HG03520 (cell line): Measurements from ENCODE around the gene PHPT1.
"Not testable (repeated sequence)": the region's sequence is repeated elsewhere in the genome, so short reads cannot be mapped to it uniquely, and the experiment has no call there.

Source experiments
- ATAC-seq: cut with Tn5 transposase; IDR thresholded peaks from one replicate; pipeline ENCODE4 v1.9.1; 2021; ENCODE audit warnings: mild to moderate bottlenecking, moderate library complexity; ENCODE audit not compliant: unreplicated experiment

The PHPT1 gene

DNA sequence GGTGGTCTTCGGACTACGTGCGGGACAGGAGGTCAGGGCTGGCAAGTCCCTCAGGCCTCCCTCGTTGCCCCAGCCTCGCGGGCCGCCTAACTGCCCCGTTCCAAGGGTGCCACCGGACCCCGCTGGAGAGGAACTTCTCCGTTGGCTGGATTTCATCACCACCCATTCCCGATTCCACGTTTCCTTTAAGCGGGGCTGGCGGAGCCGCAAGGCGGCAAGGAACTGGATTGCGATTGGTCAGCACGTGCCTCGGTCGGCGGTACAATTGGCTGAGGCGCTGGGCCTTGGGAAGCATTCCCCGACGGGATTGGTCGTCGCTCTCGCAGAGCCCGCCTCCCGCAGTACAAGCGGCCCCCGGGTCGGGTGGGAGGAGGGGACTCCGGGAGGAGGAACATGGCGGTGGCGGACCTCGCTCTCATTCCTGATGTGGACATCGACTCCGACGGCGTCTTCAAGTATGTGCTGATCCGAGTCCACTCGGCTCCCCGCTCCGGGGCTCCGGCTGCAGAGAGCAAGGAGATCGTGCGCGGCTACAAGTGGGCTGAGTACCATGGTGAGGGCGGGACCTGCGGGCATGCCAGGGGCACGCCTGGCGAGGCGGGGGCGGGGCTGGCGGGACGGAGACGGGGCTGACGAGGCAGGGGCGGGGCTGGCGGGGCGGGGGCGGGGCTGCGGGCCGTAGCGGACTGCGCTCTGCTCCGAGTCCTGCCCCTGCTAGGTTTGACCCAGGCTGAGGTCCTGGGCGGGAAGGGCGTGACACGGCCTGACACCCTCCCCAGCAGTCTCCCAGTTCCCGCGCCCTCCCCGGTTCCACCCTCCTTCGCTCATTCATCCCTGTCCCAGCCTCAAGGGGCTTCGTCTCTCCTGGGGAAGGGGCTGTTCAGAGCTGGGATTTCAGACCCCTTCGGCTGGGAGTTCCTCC lies at the start of gene PHPT1:
TSS of gene PHPT1 (plus strand) at position 372 of the 922 bp plus-strand sequence. CDS start at position 394, 22 bp downstream.
- peak; percentile 82 for ATAC-seq

DNA sequence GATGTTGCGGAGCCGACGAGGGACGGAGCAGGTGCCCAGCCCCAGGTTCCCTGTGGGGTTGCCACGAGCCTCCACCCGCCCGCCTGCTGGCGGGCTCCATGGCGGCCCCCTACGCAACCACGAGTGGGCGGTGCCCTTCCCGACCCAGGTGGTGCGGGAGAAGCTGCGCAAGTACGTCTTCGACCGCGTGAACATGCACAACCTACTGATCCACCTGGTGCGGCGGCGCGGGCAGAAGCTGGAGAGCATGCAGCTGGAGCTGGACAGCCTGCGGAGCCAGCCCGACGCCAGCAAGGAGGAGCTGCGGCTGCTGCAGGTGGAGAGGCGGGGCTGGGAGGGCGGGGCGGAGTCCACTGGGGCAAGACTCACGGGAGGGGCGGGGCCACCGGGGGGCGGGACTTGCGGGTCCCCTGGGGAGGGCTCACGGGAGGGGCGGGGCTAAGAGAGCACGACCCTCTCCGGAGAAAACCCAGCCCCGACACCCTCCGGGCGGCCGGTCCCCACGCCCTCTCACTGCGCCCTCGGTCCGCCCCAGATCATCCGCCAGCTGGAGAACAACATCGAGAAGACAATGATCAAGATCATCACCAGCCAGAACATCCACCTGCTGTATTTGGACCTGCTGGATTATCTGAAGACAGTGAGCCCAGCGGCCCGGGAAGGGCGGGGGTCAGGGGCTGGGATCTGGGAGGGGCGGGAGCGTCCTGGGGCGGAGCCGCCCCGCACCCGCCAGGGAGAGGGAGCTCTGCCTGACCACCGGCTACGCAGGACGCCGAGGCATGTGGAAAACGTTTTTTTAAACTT lies 49.2 kb upstream of the PHPT1 start:
- no peak for ATAC-seq

DNA sequence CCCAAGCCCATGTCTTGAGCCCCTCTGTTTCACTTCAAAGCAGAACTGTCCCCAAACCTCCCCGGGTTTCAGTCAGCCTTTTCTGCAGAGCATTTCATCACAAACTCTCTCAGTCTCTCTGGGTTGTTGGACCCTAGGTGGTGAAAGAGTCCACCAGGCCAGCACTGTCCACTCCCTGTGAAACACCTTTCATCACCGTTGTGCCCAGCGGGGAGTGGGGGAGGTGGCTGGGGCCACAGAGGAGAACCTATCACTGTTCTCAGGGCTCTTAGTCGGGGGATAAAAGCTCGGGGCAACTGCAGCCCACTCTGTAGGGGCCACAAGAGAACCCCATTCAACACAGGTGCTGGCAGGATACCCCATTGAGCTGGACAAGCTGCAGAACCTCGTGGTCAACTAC lies 46.9 kb upstream of the PHPT1 start:
- no peak for ATAC-seq

DNA sequence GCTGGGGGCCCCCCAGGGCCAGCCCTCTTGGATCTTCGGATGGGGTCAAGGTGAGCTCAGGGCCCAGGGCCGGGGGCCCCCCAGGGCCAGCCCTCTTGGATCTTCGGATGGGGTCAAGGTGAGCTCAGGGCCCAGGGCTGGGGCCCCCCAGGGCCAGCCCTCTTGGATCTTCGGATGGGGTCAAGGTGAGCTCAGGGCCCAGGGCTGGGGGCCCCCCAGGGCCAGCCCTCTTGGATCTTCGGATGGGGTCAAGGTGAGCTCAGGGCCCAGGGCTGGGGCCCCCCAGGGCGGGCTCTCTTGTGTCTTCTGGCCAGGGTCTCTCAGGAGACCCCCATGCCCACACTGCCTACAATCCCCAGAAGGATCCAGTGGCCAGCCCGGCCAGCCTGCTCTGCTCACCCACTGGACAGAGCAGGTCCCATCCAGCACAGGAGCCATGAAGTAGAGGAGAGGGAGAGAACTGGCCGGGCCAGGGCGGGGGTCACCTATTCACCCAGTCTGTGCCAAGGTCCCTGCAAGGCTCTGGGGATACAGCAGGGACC lies 46.1 kb upstream of the PHPT1 start:
- not testable (repeated sequence) for ATAC-seq

DNA sequence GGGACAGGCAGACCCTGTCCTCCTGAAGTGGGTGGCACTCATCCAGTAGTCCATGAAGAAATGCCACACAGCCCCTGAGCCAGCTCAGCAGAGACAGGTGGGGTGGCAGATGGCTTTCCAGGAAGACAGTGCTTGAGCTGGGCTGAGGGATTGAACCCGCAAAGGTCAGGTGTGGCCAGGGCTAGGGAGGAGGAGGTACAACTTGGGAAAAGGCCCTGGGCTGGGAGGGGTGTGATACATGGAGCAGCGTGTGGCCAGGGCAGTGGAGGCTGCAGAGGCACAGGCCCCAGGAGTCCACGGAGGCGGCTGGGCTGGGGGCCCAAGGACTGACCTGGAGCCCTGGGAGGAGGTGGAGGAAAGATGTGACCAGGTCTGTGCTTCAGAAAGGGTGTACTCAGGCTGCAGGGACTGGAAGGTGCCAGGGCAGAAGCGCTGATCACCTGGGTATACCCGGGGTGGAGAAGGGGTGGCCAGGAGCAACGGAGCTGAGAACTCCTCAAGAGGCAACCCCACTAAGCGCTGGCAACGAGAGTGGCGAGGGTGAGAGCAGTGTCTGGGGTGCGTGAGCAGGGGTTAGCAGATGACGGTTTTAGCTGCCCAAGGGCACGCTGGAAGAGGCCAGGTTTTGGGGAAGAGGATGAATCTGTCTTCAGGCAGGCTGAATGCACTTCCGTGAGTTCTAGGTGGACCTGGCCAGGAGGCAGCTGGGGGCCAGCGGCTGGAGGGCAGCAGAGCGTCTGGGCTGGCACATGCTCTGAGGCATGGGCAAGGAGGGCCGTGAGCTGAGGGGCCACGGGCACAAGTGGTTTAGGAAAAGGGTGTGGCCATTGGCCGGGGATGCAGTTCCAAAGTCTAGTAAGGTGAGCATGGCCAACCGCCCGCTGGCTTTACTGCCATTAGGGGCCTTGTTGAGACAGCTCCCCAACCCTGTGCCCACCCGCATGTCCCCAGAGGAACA lies 45.4 kb upstream of the PHPT1 start:
- ATAC-seq: no peak

DNA sequence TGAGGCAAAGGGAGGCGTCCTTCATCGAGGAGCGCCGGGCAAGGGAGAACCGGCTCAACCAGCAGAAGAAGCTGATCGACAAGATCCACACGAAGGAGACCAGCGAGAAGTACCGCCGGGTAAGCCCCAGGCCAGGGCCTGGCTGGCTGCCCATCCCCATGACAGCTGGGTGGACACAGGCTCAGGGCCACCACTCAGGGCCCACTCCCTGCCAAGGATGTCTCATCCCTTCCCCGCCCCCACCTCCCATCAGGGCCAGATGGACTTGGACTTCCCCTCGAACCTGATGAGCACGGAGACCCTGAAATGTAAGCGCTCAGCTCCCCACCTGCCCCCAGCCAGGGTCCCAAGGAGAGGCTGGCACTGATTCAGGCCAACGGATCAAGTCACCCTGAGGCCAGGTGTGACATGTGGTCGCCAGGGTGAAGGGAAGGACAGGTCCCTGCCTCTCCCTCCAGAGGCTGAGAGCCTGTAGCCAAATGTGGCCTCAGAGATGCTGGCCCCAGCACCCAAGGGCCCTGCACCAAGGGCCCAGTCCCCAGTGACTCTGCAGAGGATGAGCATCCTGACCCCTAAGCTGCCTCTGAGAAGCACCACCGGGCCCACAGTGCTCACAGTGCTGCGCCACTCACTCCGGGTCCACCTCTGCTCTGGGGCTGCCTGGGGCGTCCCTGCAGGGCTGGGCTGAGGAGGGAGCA lies 44.6 kb upstream of the PHPT1 start:
- no peak for ATAC-seq

DNA sequence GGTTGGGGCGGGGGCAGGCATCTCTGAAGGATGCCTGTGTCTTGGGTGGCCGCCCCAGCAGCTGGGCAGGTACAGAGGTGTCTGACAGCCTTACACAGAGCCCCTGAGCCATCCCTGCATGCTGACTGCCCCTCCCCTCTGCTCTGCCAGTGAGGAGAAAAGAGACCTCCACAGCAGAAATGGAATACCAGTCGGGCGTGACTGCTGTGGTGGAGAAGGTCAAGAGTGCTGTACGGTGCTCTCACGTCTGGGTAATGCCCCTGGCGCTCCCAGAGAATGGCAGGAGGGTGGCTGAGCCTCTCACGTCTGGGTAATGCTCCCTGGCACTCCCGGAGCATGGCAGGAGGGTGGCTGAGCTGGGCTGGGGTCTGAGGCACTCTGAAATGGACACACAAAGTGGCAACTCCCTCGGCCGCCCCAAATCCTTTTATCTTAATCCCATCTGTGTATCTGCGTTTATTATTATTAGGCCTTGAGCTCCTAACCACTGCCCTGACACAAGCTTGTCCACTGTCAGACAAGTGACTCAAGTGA lies 43.9 kb upstream of the PHPT1 start:
- no peak for ATAC-seq

DNA sequence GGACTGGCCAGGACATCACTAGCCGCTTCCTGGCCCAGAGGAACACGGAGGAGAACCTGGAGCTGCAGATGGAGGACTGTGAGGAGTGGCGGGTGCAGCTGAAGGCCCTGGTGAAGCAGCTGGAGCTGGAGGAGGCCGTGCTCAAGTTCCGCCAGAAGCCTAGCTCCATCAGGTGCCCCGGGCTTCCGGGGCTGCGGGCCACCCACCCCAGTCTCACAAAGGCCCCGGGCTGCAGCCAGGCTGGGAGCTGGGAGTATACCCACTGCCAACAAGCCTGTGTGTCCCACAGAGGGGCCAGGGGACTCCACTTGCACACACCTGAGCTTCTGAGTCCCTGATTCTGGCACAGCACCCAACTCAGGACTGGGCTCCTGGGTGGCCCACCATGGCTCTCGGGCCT lies 43.1 kb upstream of the PHPT1 start:
- ATAC-seq: no peak

DNA sequence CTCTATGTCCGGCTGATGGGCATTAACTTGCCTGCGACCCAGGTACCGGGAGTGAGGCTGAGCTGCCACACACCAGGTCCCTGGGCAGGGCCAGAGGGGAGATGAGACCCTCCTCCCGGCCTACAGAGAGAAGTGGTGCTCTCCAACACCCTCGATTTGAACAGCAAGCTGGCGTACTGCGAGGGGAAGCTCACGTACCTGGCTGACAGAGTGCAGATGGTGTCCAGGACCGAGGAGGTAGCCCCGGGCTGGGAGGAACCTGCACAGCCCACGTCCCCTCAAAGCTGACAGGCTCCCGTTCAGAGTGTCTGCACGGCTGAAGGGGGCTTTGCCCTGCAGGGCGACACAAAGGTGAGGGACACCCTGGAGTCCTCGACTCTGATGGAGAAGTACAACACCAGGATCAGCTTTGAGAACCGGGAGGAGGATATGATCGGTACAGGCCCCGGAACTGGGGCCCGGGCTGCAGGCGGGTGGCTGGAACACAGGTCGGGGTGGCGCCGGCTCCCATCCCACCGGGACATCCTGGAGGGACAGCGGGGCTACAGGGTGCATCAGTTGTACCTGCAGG lies 42.5 kb upstream of the PHPT1 start:
- no peak for ATAC-seq

DNA sequence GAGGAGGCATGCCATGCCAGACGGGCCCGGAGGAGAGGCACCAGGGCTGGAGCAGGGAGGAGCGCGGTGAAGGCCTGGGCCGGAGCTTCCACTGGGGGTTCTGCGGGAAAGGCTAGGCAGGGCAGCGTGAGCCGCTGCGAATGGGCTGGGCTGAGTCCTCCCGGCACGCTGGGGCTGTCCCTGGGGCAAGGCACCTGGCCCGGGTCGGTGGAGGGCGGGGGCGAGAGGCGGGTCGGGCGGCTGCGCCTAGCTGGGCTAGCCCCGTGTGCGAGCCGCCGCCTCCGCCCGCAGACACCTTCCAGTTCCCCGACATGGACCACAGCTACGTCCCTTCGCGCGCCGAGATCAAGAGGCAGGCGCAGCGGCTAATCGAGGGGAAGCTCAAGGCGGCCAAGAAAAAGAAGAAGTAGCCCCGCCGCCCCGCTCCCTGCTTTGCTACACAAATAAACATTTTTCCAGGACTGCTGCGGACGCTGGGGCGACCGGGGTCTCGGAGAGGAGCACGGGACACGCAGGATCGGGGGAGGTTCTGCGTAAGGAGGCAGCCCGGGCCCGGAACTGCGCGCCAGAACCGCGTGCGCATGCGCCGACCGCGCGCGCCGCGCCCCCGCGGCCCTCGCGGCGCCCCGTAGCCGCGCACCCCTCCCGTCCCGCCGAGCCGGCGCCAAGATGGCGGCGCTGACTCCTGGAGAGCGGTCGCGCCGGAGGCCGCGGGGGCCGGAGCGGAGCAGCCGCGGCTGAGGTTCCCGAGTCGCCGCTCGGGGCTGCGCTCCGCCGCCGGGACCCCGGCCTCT lies 41.7 kb upstream of the PHPT1 start, which contains the start of gene RABL6:
TSS of gene RABL6 (plus strand) at position 668 of the 794 bp plus-strand sequence. CDS start 249 bp downstream, outside the sequence.
- peak; percentile 68 for ATAC-seq

DNA sequence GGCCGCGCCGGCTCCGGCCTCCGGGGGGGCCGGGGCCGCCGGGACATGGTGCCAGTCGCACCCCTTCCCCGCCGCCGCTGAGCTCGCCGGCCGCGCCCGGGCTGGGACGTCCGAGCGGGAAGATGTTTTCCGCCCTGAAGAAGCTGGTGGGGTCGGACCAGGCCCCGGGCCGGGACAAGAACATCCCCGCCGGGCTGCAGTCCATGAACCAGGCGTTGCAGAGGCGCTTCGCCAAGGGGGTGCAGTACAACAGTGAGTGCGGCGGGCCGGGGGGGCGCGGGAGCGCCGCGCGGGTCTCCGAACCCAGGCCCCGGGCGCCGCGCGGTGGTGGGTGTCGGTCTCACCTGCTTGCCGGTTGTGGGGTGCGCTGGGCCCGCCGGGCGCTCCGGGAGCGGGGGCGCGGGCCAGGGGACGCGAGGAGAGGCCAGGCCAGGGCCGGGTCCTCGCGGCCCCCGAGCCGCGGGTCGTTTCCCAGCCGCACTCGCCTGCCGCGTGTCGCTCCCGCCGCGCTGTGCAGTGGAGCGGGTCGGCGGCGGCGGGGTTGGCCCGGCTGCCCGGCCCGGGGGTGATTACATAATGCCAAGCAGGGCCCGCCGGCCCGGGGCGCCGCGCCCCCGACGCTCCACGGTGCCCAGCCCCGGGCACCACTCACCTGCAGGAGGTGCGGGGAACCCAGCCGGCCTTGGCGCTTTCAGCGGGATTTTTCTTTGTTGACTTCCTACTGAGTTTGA lies 41.0 kb upstream of the PHPT1 start:
- peak; percentile 27 for ATAC-seq

DNA sequence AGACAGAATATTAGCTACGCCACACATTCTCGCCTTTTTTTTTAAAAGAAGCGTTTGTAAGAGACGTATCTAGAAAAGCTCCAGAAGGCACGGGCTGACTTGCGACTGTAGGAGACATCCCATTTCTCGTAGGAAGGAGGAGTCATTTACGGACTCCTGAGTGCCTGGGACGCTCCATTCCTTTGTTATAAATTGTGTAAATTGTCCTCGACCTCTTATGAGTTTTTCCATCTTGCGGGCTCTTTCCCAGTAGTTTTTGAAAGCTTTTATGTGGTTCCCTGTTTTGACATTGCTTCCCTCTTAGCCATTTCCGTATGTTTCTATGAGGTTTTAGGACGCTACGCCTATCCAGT lies 40.4 kb upstream of the PHPT1 start:
- no peak for ATAC-seq

DNA sequence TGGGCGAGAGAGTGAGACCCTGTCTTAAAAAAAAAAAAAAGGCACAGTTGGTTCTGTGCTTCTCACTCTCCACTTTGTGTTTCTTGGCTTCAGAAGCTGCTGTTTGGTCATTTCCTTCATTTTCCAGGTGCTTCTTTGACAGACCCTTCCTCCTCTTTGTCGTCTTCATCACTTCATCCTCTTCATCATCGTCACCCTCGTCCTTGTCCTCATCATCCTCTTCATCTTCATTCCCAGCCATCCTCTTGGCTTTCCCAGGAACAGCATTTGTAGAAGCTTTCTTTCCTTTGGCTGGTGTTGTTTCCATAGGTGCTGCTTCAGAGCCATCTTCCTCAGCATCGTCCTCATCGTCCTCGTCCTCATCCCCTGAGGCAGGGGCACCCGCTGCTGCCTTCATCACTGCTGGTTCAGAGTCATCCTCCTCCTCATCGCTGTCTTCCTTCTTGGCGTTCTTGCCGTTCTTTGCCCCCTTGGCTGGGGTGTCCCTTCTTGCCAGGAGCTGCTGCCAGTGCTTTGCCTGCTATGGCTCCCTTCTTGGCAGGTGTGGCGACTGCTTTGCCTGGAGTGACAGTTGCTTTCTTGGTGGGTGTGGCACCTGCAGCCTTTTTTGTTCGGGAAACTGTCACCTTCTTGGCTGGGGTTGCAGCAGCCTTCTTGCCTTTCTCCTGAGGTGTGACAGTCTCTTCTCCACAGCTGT lies 34.3 kb upstream of the PHPT1 start:
- no peak for ATAC-seq

DNA sequence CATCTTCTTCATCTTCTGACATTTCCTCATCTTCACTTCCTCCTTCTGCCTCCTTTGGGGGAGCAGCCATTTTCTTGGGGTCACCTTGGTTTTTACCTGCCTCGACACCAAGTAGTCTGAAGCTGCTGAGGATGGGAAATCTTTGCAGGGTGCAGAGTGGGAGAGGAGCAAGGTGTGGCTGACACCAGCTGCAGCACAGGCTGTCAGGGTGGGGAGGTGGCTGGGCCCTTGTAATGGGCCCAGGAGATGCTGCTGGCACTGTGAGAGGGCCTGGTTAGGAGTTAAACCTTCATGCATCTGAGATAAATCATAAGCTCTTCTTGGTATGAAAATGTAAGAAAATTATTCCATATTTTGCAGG lies 33.8 kb upstream of the PHPT1 start:
- no peak for ATAC-seq

DNA sequence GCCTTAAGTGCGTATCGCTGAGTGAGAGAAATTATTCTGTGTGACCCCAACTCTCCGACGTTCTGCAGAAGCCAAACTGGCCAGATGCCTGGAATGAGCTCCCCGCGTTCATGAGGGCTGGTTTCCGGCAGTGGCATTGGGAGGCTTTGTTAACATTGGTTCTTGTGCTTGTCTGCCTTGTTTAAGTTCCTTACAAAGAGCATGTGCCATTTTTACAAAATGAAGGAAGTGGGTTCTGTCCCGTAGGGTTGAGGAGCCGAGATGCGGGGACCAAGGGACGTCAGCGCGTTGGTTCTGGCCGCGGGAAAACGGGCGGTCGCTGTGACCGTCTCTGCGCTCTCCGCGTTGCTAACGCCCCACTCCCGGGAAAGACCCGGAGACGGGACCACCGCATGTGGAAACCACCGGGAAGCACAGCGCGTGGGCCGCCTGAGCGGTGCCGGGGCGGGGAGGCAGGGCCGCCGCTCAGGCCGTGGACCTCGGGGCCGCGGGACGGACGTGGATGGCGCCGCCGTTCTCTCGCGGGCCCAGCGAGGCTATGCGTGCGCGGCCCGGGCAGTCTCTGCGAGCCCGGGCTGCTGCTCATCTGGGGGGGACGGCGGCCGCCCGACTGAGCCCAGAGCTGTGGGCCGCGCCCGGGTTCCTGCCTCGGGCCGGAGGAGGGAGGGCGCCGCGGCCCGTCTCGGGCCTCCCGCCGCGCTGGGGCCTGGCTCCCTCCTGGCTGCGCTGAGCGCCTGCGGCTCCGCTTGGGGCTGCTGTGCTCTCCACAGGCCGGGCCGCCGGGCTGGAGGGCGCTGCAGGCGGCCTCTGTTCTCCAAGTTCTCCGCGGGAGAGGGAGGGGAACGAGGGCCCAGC lies 28.0 kb upstream of the PHPT1 start:
- ATAC-seq: no peak

DNA sequence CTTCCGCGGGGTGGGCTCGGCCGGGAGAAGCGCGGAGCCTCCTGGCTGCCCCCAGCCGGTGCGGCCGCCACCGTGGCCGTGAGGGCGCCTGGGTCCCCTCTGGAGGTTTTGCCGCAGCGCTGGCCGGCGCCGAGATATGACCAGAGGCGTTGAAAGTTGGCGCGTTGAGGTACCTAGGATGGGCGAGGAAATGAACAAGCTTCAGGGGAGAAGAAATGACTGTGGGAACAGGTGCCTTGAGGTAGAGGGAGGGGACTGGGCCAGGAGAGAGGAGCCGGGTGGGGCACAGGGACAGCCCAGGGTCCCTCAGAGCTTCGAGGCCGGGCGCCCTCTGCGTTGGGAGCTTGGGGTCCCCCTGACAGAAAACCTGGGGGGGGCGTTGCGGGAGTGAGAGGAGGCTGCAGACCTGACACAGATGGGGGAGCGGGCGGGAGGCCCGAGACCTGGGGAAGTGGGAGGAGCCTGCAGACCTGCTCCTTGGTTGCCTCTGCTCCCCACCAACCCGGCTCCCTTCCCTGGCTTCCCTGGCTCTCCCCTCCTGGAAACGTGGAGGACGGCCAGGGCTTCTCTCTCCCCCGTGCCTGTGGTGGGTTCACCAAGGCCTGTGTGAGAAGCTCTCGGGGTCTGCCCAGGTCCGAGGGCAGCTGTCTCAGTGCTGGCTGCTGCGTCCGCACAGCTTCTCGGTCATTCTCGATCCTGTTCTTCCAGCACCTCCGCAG lies 27.2 kb upstream of the PHPT1 start:
- no peak for ATAC-seq
